Right hindlimb (tissue), 1 donor: ENCODE measurements around the gene SLC6A4.
"Not testable (repeated sequence)": the region's sequence is repeated elsewhere in the genome, so short reads cannot be mapped to it uniquely, and the experiment has no call there.

Source experiments
- DNase-seq: peaks from one replicate; pipeline ENCODE4 v3.0.0-alpha.2; 2018

The SLC6A4 gene

GRCh38 chr17:30219315-30219714 lies 16.2 kb downstream of the SLC6A4 start:
- DNase-seq, result no peak

DNA sequence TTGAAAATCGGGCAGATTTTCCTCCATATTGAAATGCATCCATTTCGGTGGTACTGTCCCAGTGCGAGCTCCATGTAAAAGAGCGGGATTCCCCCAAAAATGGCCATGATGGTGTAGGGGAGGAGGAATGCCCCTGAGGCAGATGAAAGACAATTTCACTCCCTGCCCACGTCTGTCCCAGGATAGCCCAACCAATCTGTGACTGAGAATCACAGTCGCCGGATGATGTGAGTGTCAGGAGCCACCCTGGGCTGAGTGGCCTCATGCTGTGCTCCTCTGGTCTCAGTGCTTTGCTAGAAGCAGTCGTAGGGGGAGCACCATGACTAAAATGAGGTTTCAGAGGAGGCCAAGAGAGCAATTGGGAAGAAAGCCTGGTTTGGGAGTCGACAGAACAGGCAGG lies 16.7 kb downstream of the SLC6A4 start:
- no peak for DNase-seq

DNA sequence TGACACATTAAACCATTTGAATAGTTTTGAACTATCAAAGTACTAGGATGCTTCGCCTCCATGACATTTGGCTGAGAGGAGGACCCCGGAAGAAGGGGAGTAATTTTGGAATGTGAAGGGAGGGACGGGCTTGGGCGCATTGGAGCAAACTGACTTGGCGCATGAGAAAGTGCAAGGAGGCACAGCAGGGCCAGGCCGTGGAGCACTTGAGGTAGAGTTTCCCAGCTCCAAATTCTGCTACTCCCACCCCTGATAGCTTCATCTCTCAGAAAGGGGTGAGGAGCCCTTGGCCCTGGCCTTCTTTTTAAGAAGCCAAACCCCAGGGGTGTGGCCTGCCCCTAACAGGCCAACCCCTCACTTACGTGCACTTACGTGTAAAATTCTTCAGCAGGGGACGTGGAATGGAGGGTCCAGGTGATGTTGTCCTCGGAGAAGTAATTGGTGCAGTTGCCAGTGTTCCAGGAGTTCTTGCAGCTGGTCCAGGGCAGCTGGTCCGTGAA lies 17.7 kb downstream of the SLC6A4 start:
- DNase-seq, result no peak

DNA sequence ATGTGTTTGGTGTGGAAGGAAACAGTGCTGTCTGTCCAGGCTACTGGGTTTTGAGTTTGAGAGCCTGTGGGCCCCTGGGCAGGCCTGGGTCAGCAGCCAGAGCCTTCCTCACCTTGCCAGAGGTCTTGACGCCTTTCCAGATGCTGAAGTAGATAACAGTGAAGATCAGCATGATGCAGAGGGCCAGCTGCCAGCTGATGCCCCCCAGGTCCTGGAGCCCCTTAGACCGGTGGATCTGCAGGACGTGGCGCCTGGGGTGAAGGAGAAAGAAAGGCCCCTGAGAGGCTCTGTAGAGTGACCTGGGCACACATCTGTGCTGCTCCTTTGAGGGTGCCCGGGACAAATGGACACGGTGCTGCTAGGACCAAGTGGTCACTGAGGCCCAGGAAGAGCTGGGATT lies 18.4 kb downstream of the SLC6A4 start:
- no peak for DNase-seq

DNA sequence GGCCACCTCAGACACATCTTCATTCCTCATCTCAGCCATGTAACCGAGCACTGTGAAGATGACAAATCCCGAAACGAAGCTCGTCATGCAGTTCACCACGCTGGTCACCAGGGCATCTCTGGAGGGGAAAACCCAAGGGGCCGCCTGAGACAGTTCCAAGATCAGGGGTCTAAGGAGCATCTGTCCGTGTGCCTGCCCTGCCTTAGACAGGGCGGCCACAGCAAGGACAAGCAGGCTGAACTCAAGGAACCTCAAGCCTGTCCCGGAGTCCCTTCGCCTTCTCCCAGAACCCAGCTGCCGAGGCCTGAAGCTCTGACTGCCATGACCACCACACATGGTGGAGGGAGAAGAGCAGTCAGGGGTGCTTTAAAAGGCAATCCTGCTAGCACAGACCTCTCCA lies 22.7 kb downstream of the SLC6A4 start:
- DNase-seq, result no peak

DNA sequence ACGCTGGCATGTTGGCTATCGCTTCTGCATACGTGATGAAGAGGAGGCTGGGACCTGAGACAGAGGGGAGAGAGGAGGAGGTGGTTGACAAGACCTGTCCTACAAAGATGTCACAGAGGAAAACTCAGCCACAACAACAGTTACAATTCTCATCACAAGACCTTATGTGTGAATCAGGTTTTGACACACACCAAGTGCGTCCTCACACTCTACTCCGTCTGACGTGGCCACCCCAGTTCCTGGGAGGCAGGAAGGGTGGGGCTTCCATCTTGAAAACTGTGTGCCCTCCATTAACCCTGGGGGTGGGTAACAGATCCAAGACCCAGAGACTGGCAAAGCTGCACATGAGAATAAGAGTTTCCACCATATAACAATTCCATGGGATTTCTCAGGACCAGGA lies 24.1 kb downstream of the SLC6A4 start:
- no peak for DNase-seq

DNA sequence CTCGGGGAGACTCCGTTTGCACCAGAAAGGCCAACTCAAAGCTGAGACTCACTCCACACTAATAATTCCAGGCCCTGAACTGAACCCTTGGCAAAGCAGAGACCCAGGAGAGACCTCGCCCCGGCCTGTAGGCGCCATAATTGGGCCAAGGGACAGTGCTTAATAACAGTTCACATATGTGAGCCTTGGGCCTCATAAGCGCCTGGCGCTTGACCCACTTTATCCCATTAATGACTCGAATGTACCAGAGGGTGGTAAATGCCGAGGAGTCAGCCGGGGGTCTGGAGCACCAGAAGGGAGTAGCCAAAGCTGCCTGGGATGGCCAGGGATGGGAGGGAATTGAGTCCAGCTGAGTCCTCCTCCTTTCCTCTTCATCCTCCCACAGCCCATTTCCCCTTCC lies 24.6 kb downstream of the SLC6A4 start:
- DNase-seq, result peak; percentile 40

DNA sequence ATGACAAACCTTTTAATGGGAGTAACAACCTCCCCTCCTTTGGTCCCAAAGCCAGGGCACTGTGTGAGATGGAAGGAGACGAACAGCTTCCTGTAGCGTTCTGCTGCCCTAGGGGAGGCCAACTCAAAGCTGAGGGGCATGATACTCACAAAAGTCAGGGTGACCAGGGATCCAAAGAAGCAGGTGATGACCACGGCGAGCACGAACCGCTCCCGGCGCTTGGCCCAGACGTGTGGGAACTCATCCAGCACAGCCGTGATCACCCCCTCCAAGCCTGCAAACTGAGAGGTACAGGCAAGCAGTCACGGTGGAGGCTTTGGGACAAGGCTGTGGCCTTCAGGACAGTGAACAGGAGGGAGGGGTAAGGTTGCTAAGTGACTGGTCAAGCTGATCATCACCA lies 25.1 kb downstream of the SLC6A4 start:
- DNase-seq, result no peak

DNA sequence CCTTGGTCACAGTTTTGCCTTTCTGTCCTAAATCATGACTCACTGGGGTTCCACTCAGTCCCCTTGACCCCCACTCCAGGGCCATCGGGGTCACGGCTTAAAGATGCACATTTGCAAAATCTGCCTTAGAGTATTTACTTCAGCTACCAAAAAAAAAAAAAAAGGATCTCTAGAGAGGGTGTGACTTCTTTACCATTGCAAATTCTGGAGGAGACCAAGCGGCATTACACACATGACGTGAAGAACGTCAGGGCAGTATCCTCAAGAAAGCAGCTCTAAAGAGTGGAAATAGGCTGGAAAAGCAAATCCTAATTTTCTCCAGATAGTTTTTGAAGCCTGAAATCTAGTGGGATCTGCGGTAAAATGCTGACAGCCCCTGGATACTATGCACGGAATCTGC lies 25.6 kb downstream of the SLC6A4 start:
- no peak for DNase-seq

GRCh38 chr17:30208214-30208613 lies 27.3 kb downstream of the SLC6A4 start:
- DNase-seq, result no peak

DNA sequence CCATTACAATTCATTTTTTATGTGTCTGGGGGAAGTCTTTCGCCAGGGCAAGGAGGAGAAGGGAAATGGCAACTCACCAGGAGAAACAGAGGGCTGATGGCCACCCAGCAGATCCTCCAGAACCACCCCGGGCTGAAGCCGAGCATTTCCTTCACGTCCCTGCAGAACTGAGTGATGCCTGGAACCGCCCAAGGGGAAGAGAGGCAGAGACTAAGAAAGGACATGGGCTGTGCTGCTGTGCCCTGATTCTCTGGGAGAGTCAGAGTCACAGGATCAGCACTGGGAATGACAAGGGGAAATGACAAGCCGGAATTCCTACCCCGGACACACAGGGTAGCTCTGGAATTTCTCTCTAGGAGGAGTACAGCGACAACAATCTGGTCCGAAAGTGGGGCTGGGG lies 27.8 kb downstream of the SLC6A4 start:
- DNase-seq, result no peak

DNA sequence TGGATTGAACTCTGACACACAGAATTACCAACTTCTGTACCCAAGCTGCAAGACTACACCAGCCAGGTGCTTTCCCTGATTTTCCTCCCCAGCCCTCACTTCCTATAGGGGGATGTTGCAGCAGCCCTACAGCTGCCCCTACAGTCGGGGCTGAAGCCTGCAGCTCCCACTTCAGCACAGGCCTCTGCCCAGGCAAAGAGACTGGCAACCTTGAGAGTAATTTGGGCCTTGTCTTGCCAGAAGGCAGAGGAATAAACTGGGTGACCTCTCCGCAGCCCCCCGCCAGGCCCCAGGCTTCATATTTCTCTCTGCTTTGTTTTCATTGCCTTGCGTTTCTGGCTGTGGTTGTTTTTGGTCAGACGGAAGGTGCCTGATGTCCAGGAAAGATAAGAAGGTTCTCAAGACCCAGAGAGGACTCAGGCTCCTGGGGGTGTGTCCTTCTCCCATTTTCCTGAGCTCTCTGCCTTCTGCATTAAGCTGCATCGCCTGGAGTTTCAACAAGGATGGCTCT lies 32.0 kb downstream of the SLC6A4 start:
- DNase-seq, result no peak

DNA sequence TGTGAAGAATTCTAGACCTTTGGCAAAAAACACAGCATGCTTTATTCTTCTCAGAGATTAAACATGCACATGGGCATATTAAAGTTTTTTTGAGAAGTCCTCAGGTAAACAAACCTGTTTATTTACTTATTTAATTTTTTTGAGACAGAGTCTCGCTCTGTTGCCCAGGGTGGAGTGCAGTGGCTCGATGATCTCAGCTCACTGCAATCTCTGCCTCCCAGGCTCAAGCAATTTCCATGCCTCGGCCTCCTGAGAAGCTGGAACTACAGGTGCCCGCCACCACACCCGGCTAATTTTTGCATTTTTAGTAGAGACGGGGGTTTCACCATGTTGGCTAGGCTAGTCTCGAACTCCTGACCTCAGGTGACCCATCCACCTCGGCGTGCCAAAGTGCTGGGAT lies 34.8 kb downstream of the SLC6A4 start:
- DNase-seq, result not testable (repeated sequence)

- no peak for DNase-seq
Measured at GRCh38 chr17:30200106-30200505, 35.4 kb downstream of the SLC6A4 start.

GRCh38 chr17:30199600-30199999 lies 35.9 kb downstream of the SLC6A4 start:
- DNase-seq, result no peak

GRCh38 chr17:30197416-30197815 lies 38.1 kb downstream of the SLC6A4 start:
- DNase-seq, result no peak

GRCh38 chr17:30196504-30196903 lies 39.0 kb downstream of the SLC6A4 start:
- DNase-seq, result no peak

- no peak for DNase-seq
Measured at GRCh38 chr17:30191072-30191471, 44.4 kb downstream of the SLC6A4 start.

GRCh38 chr17:30188211-30188939 lies 47.1 kb downstream of the SLC6A4 start:
- no peak for DNase-seq

DNA sequence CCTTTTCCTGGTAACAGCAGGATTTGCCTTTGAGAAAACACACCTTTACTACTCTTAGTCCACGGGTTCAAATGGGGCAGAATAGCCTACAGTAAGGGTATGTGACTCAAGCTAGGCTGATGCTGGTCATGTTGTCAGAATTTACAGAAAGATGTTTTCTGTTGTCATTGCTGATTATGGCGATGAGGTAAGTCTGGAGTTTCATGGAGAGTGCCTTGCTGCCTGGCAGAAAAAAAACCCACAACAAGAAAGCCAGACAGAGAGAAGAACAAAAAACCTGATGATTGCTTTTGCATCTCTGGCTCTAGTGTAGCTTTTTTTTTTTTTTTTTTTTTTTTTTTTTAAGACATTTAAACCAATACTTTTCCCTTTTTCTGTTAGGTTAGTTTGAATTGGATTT lies 47.9 kb downstream of the SLC6A4 start:
- no peak for DNase-seq

- no peak for DNase-seq
Measured at GRCh38 chr17:30186761-30187160, 48.7 kb downstream of the SLC6A4 start.

DNA sequence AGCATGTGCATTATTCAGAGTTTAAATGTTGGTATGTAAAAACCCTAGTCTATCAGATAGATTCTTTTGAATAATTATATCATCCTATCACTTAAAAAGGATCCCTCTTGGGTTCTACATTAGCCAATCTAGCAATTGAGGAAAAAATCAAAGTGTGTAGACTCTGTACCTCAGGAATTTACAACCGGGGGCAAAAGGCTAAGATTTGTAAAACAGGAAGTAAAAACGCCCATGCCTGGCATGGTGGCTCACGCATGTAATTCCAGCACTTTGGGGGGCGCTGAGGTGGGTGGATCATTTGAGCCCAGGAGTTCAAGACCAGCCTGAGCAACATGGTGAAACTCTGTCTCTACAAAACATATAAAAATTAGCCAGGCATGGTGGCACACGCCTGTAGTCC lies 58.6 kb downstream of the SLC6A4 start:
- no peak for DNase-seq

DNA sequence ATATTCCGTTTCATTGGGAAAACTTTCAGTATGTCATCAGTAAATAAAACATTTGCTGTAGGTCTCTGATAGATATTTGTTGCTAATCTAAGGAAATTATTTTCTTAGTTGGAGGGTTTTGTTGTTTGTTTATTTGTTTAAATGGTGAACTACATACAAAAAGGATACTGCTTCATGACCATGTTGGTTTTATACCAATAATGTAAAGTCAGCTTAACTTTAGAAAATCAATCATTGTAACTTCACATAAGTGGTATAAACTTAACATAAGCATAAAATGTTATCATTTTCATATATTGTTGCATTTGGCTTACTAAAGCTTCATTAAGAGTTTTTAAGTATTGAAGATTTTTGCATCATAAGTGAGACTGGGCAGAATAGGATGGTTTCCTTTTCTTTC lies 60.9 kb downstream of the SLC6A4 start:
- no peak for DNase-seq

DNA sequence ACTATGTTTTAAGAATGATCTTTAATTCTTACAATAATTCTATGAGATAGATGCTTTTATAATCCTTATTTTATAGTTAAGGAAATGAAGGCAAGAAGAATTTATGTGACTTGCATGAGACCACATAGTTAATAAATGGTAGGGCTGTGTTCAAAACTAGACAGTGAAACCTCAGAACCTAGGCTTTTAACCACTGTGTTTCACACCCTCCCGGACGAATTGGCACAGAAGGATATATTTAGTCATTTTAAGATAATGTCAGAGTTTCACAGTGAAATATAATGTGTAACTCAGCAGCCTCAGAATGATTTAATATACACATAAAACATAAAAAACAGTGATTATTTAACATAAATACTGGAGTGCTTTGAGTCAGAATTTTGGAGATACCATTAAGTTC lies 61.8 kb downstream of the SLC6A4 start:
- no peak for DNase-seq

GRCh38 chr17:30172560-30172959 lies 62.9 kb downstream of the SLC6A4 start:
- no peak for DNase-seq
